HG03108 (cell line): ENCODE data around the gene SPATA31D3.
"Not testable (repeated sequence)": the region's sequence is repeated elsewhere in the genome, so short reads cannot be mapped to it uniquely, and the experiment has no call there.

ENCODE experiments used
- ATAC-seq: cut with Tn5 transposase; IDR thresholded peaks from one replicate; pipeline ENCODE4 v1.9.1; 2021; ENCODE audit warnings: moderate library complexity; ENCODE audit not compliant: unreplicated experiment

SPATA31D3 gene

DNA sequence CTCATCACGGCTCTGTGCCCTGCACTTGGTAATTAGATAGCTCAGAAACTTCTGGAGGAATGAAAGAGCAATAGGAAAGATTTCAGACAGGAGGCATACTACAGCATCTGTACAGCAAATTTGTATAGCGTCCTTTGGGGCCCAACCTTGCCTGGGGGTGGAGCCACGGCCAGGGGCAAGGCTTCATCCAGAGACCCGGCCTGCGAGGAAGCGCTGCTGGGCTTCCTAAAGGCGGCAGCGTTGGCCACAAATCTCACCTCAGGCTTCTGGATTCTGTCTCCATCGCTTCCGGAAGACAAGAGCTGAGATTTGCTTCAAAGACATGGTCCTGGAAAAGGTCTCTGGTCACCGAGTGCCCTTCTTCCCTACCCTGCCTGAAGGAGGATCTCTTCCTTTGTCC, 33.1 kb downstream of the SPATA31D3 start:
- ATAC-seq, result no peak

DNA sequence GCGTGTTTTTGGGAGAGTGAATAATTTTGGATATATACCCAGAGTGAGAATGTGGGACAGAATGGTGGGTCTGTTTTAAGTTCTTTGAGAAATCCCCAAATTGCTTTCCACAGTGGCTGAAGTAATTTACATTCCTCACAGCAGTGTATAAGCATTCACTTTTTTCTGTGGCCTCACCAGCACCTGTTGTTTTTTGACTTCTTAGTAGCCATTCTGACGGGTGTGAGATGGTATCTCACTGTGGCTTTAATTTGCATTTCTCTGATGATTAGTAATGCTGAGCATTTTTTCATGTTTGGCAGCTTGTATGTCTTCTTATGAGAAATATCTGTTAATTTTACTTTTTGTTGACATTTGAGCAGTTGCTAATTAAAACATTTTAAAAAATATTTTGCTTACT, 35.9 kb downstream of the SPATA31D3 start:
- peak; percentile 43 for ATAC-seq

GRCh38 chr9:81980568-81980967, 37.3 kb downstream of the SPATA31D3 start:
- no peak for ATAC-seq

- ATAC-seq, result no peak
These were observed 38.6 kb downstream of the SPATA31D3 start for GRCh38 chr9:81981883-81982282.

- no peak for ATAC-seq
These were observed 41.6 kb downstream of the SPATA31D3 start for GRCh38 chr9:81984928-81985327.

DNA sequence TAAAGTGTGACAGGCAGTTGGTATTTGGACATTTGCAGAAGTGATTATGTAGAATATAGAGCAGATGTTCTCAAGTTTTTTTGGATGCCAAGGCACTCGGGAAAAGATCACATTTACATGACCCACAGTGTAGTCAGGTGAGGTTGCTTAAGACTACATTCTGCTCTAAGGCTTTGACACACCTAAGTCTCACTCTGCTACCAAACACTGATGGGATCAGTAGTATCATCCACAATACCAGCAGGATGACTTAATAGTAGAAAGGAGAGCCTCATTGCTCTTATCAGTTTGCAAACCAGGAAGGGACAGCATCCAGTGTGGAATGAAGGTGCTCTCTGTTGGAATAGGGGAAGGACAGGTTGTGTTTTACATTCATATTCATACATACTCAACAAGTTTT, 42.8 kb downstream of the SPATA31D3 start:
- no peak for ATAC-seq

GRCh38 chr9:81988472-81988871, 45.2 kb downstream of the SPATA31D3 start, which contains the start of gene SPATA31D1:
Gene SPATA31D1, plus strand, starts transcription at chr9:81988772. Its CDS starts 47 bp downstream, at chr9:81988819.
- ATAC-seq, result not testable (repeated sequence)

DNA sequence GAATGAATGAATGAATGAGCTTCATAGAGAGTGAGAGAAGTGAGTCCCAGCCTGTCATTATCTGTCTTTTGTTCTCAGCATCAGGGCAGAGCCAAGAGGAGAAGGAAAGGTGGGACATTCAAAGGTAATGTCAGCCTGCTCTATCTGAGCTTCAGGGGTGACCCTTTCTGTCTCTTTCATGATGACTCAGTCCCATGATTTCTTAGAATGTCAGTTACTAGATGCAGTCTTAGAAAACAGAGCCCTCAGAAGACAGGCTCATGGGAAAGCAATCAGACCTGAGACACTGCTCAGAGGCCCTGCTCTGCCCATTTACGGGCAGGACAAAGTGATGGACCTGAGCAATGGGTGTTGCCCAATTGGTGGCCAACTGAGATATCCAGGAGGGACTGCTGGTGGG, 46.4 kb downstream of the SPATA31D3 start:
- ATAC-seq, result no peak

DNA sequence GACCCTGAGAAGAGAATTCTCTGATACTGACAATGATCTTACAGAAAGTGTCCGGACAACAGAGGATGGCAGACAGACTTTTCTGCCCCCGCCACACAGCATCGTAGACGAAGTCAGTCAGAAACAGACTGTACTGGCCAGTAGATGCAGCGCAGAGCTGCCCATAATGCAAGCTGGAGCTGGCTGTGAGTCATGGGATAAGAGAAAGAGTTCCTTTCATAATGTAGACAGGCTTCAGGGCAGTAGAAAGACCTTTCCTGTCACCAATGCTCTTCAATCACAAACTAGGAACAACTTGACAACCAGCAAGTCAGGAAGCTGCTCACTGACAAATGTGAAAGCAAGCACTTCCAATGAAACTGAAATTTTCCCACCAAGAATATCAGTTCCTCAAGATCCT, 50.4 kb downstream of the SPATA31D3 start:
- ATAC-seq, result no peak
